Kidney (tissue), 22 donors: ENCODE results near the gene CRY2. TPM values are rescaled to one million over a fixed set of nuclear protein-coding genes. Genes with fewer than 3 reads are reported as not detected.

Experiments used
- DNase-seq, 5 donors: peaks; one replicate each; pipeline ENCODE4 v3.0.0-alpha.2; 2013 to 2020
- FAIRE-seq: peaks from 2 replicates; lab custom pipeline; 2012; peaks lifted over from hg19 to GRCh38; lab: Jason Lieb, UNC
- H3K27ac ChIP-seq, 2 donors: one replicate each; pipeline ENCODE4 v1.7.0; 2013; ENCODE audit warnings: low read depth in 2 of 2, low read length in 2 of 2, inconsistent platforms in 1 of 2
- H3K27me3 ChIP-seq: one replicate; pipeline ENCODE4 v1.7.1; 2013; ENCODE audit warnings: low read length, inconsistent platforms; ENCODE audit not compliant: control insufficient read depth, insufficient read depth
- H3K36me3 ChIP-seq, 3 donors: one replicate each; pipeline versions ENCODE4 v1.7.0 to v1.7.1; 2013; ENCODE audit warnings: low read length in 3 of 3, control low read depth in 1 of 3, inconsistent platforms in 1 of 3; ENCODE audit not compliant: insufficient read depth in 3 of 3, control insufficient read depth in 2 of 3
- H3K4me1 ChIP-seq, 3 donors: one replicate each; pipeline versions ENCODE4 v1.7.0 to v1.7.1; 2013; ENCODE audit warnings: low read length in 3 of 3, inconsistent platforms in 1 of 3, low read depth in 1 of 3; ENCODE audit not compliant: control insufficient read depth in 2 of 3, insufficient read depth in 2 of 3
- H3K4me3 ChIP-seq, 3 donors: one replicate each; pipeline versions ENCODE4 v1.7.0 to v1.8.1; 2013; ENCODE audit warnings: low read length in 3 of 3, control low read depth in 1 of 3, inconsistent platforms in 1 of 3
- H3K9ac ChIP-seq, 3 donors: one replicate each; pipeline versions ENCODE4 v1.7.0 to v1.7.1; 2013; ENCODE audit warnings: low read length in 3 of 3, control low read depth in 1 of 3, inconsistent platforms in 1 of 3
- H3K9me3 ChIP-seq, 3 donors: one replicate each; pipeline versions ENCODE4 v1.7.0 to v1.7.1; 2013; ENCODE audit warnings: low read length in 3 of 3, control low read depth in 1 of 3, inconsistent platforms in 1 of 3; ENCODE audit not compliant: control insufficient read depth in 2 of 3, insufficient read depth in 1 of 3
- CTCF ChIP-seq: IDR thresholded peaks from 3 replicates; pipeline ENCODE4 v1.5.1; 2012; ENCODE audit warnings: mild to moderate bottlenecking, moderate library complexity, borderline replicate concordance; ENCODE audit not compliant: insufficient read depth; ENCODE audit errors: extremely low read depth
- intact Hi-C: fragments of 100-400 bp; cut with DNase I; formaldehyde crosslinking; loops from one replicate; pipeline ENCODE4 v1.11.1; 2022
- long read RNA-seq, 10 donors: library from polyadenylated mRNA in 1 of 10; unstranded in 1 of 10; transcript quantifications; one replicate each; pipeline ENCODE4 v2.0.0 and lab custom pipeline, GENCODE V29; 2021 to 2026
- polyA plus RNA-seq: library from polyadenylated mRNA; stranded (reverse); fragments of 350-450 nt; fragmentation: Illumina TruSeq; extraction: RNeasy Lipid Tissue Mini Kit (QIAGEN cat#74804); gene quantifications from one replicate; pipeline ENCODE4 v1.2.3, GENCODE V29; 2014; ENCODE audit warnings: low read depth, low replicate concordance; ENCODE audit not compliant: insufficient read depth
- total RNA-seq: library from RNA; stranded (reverse); fragmentation: NEBNext Ultra II Directional; extraction: Animal tissue kit (Norgen Biotek cat#: 25700); gene quantifications from one replicate; pipeline ENCODE4 v1.2.1, GENCODE V29; 2021
- donor health status: control.
- donor health status: control.
- donor health status: control.
- donor health status: control.
- donor health status: control.
- donor health status: DM: yes; HTN: yes; CAD: no.
- donor health status: Normal renal cell carcinoma (clear cell type).

CRY2 gene
- total RNA-seq = 44.5 TPM
- polyA plus RNA-seq = 20.7 TPM
- long read RNA-seq, donor 1, full-length matches to known transcripts = 7 of 7 reads
- long read RNA-seq, donor 1, partial matches to known transcripts = 0 of 7 reads
- long read RNA-seq, donor 1, other reads (novel, unspliced or antisense) = 0 of 7 reads
- long read RNA-seq, donor 2, full-length matches to known transcripts = 1 of 6 reads
- long read RNA-seq, donor 2, partial matches to known transcripts = 5 of 6 reads
- long read RNA-seq, donor 2, other reads (novel, unspliced or antisense) = 0 of 6 reads
- long read RNA-seq, donor 3, full-length matches to known transcripts = 1 of 1 reads
- long read RNA-seq, donor 3, partial matches to known transcripts = 0 of 1 reads
- long read RNA-seq, donor 3, other reads (novel, unspliced or antisense) = 0 of 1 reads
- long read RNA-seq, donor 4, full-length matches to known transcripts = 3 of 3 reads
- long read RNA-seq, donor 4, partial matches to known transcripts = 0 of 3 reads
- long read RNA-seq, donor 4, other reads (novel, unspliced or antisense) = 0 of 3 reads
- long read RNA-seq, donor 5 = 0 reads
- long read RNA-seq, donor 6, full-length matches to known transcripts = 1 of 1 reads
- long read RNA-seq, donor 6, partial matches to known transcripts = 0 of 1 reads
- long read RNA-seq, donor 6, other reads (novel, unspliced or antisense) = 0 of 1 reads
- long read RNA-seq, donor 7, full-length matches to known transcripts = 12 of 26 reads
- long read RNA-seq, donor 7, partial matches to known transcripts = 7 of 26 reads
- long read RNA-seq, donor 7, other reads (novel, unspliced or antisense) = 7 of 26 reads
- long read RNA-seq, donor 8, full-length matches to known transcripts = 2 of 2 reads
- long read RNA-seq, donor 8, partial matches to known transcripts = 0 of 2 reads
- long read RNA-seq, donor 8, other reads (novel, unspliced or antisense) = 0 of 2 reads
- long read RNA-seq, donor 9, full-length matches to known transcripts = 3 of 3 reads
- long read RNA-seq, donor 9, partial matches to known transcripts = 0 of 3 reads
- long read RNA-seq, donor 9, other reads (novel, unspliced or antisense) = 0 of 3 reads
- long read RNA-seq, donor 10 = 0 reads

GRCh38 chr11:45846974-45847910 is at the start of gene CRY2:
Gene CRY2 (plus strand): TSS chr11:45847475. CDS start chr11:45847491, 16 bp downstream.
- peaks cover 6 to 31% (median 21%) of the 10 kb centered on the region in 3 donors for H3K4me1 ChIP-seq
- TF ChIP-seq CTCF = no peak
- no peaks in the 10 kb centered on the region for H3K36me3 ChIP-seq
- peak within 1 kb of the TSS; percentile 94 to 96 for H3K27ac ChIP-seq
- intact Hi-C loops = no loop called here
- H3K4me3 ChIP-seq = peak within 1 kb of the TSS; percentile 66 to 90 (median 84)
- peak within 1 kb of the TSS; percentile 55 to 88 (median 88) for H3K9ac ChIP-seq
- peak; percentile 88 for FAIRE-seq
- H3K27me3 ChIP-seq = no peaks in the 10 kb centered on the region
- DNase-seq = peak; percentile 99 to 100 (median 99)
- H3K9me3 ChIP-seq = no peaks in the 10 kb centered on the region

- H3K4me3 ChIP-seq = no peak overlapping the region
- H3K27me3 ChIP-seq = no peaks in the 10 kb centered on the region
- no peak for DNase-seq
- intact Hi-C loops = no loop called here
- no peak overlapping the region for H3K27ac ChIP-seq
- H3K36me3 ChIP-seq = no peaks in the 10 kb centered on the region
- no peak for FAIRE-seq
- H3K9ac ChIP-seq = no peak overlapping the region
- no peaks in the 10 kb centered on the region for H3K9me3 ChIP-seq
- no peak for TF ChIP-seq CTCF
- H3K4me1 ChIP-seq = peaks cover 0 to 3% (median 0%) of the 10 kb centered on the region in 3 donors
Observed at GRCh38 chr11:45798793-45799441, 48.4 kb upstream of the CRY2 start.

GRCh38 chr11:45799562-45799961 is 47.7 kb upstream of the CRY2 start:
- Histone ChIP-seq H3K9me3 (no peaks in the 10 kb centered on the region), H3K4me1 (peaks cover 0 to 3% (median 0%) of the 10 kb centered on the region in 3 donors), H3K4me3 (no peak overlapping the region), H3K27ac (no peak overlapping the region), H3K27me3 (no peaks in the 10 kb centered on the region), H3K9ac (no peak overlapping the region), H3K36me3 (no peaks in the 10 kb centered on the region)
- intact Hi-C loops = no loop called here
- DNase-seq (no peak), FAIRE-seq (no peak)
- no peak for TF ChIP-seq CTCF
